A549 (cell line): Measurements from ENCODE around the gene UAP1.

Experiments used
- CTCF ChIP-seq: fragments of >200 bp; sonication (Bioruptor Twin); formaldehyde crosslinking; IDR thresholded peaks from 3 replicates; pipeline ENCODE4 v1.5.1; 2016
- ELK1 ChIP-seq: fragments of 150-350 bp; IDR thresholded peaks from 2 replicates; pipeline ENCODE4 v1.6.1; 2014; ENCODE audit warnings: low read depth, mild to moderate bottlenecking, low read length
- ESRRA ChIP-seq: fragments of 150-350 bp; IDR thresholded peaks from 2 replicates; pipeline ENCODE4 v1.6.1; 2014; ENCODE audit warnings: mild to moderate bottlenecking, low read length, borderline replicate concordance
- HEYL ChIP-seq: fragments of 250-450 bp; sonication (Bioruptor Pico); IDR thresholded peaks from 2 replicates; pipeline ENCODE4 v1.8.0; 2021; ENCODE audit warnings: mild to moderate bottlenecking, moderate library complexity
- MAFK ChIP-seq: fragments of 450-650 bp; IDR thresholded peaks from 2 replicates; pipeline ENCODE4 v1.6.1; 2014; ENCODE audit not compliant: partially characterized antibody
- MAX ChIP-seq: IDR thresholded peaks from 2 replicates; pipeline ENCODE4 v1.6.1; 2012
- PHF8 ChIP-seq: fragments of 200-600 bp; sonication (generic); IDR thresholded peaks from 2 replicates; pipeline ENCODE4 v1.6.1; 2016; ENCODE audit warnings: low read depth, mild to moderate bottlenecking, antibody characterized with exemption, moderate library complexity, borderline replicate concordance
- POLR2A ChIP-seq: IDR thresholded peaks from 2 replicates; pipeline ENCODE4 v1.6.1; 2012; ENCODE audit warnings: mild to moderate bottlenecking, low read length
- RAD21 ChIP-seq, 2 experiments: fragments of >200 bp in 1 of 2; sonication (Bioruptor Twin) in 1 of 2; formaldehyde crosslinking in 1 of 2; IDR thresholded peaks in 1 of 2; conservative IDR thresholded peaks in 1 of 2; 2 replicates in 1 of 2; 3 replicates in 1 of 2; pipeline ENCODE4 v1.6.1; 2012 to 2018; ENCODE audit warnings: inconsistent platforms in 1 of 2
- RCOR1 ChIP-seq: fragments of 150-350 bp; IDR thresholded peaks from 2 replicates; pipeline ENCODE4 v1.6.1; 2014; ENCODE audit warnings: antibody characterized with exemption, low read length, low read depth
- REST ChIP-seq: fragments of 200-600 bp; sonication (generic); IDR thresholded peaks from 2 replicates; pipeline ENCODE4 v1.6.1; 2016; ENCODE audit warnings: antibody characterized with exemption, mild to moderate bottlenecking, moderate library complexity
- SMC3 ChIP-seq: fragments of >200 bp; sonication (Bioruptor Twin); formaldehyde crosslinking; IDR thresholded peaks from 3 replicates; pipeline ENCODE4 v1.6.1; 2018; ENCODE audit warnings: inconsistent platforms
- USF2 ChIP-seq: fragments of 450-650 bp; IDR thresholded peaks from 2 replicates; pipeline ENCODE4 v1.6.1; 2014; ENCODE audit warnings: antibody characterized with exemption

- TF ChIP-seq ESRRA (no peak), CTCF (no peak), ELK1 (no peak), MAFK (no peak), HEYL (CRISPR knock-in tag) (no peak), USF2 (no peak), RCOR1 (no peak), POLR2A (no peak), SMC3 (no peak), REST (no peak), MAX (no peak), PHF8 (no peak), RAD21 (conservative IDR thresholded peaks at IDR 0.05 in 1 of 2, IDR thresholded peaks at IDR 0.05 in 1 of 2) (no peak)
Observed at GRCh38 chr1:162568802-162569201, 7.3 kb downstream of the UAP1 start.
